ENCODE measurements around the gene CEP350. TPM values are rescaled to one million over a fixed set of nuclear protein-coding genes. Genes with fewer than 3 reads are reported as not detected.

The CEP350 gene
- total RNA-seq, 1 experiment from 2014 or later: 27.6 TPM

DNA sequence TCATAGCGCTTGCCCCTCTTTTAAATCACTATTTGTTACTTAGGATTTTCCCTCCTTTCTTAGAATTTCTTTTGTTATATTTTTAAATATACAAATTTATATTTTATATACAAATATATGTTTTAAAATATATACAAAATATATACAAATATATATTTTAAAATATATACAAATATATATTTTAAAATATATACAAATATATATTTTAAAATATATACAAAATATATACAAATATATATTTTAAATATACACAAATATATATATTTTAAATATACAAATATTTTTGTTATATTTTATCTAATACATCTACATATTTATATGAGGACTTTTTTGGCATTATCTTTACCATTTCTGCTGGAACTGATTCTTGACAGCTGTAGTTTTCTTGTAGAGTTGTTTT lies 149.2 kb downstream of the CEP350 start (continued):
- TF ChIP-seq POLR2A (IDR thresholded peaks at IDR 0.05; ENCODE audit: borderline replicate concordance, extremely low read depth, insufficient read depth, insufficient read length) (no peak), CEBPB (IDR thresholded peaks at IDR 0.05; ENCODE audit: low read depth) (no peak), ZFX (IDR thresholded peaks at IDR 0.05) (no peak), CBX3 (IDR thresholded peaks at IDR 0.05; ENCODE audit: low read depth) (no peak), YY1 (IDR thresholded peaks at IDR 0.05; ENCODE audit: extremely low read depth, insufficient replicate concordance, low read depth, low read length) (no peak)

DNA sequence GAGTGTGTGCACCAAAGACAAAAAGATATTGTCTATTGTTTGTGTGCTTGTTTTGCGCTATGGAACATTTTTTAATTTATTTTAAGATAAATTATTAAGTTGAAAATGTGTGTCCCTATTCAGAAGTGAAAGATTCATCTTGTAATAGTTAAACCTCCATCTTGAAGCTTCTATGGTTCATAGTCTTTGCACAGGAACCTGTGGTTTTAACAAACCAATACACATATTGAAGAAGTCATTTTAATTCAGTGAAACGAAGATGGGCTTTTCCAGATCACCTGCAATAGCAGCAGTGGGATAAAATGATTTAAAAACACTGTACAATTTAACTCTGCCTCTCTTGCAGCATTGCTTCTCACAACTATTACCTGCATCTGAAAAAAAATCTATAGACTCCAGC lies 157.5 kb downstream of the CEP350 start:
- H3K4me1 ChIP-seq (ENCODE audit: control insufficient read depth in 1 of 2, insufficient read depth in 2 of 2, low read length in 2 of 2): peaks cover 0 to 5% of the 10 kb centered on the region in 2 experiments; a peak in 2 of 4 replicates
- no peak overlapping the region for H3K27ac ChIP-seq (ENCODE audit: low read depth, low read length)
- no peaks in the 10 kb centered on the region for H3K79me2 ChIP-seq (ENCODE audit: insufficient read depth, low read length)
- DNase-seq (ENCODE audit: low read depth, low spot score): no peak
- H3K4me2 ChIP-seq (ENCODE audit: low read length): no peak overlapping the region
- H3K27me3 ChIP-seq (ENCODE audit: insufficient read depth, low read length): no peaks in the 10 kb centered on the region
- no peaks in the 10 kb centered on the region for H4K20me1 ChIP-seq (ENCODE audit: insufficient read depth)
- RAD21 ChIA-PET (ENCODE audit: low non-redundant PET in 1 of 2, low total read pairs in 2 of 2, uncharacterized antibody in 2 of 2, unreplicated experiment in 2 of 2): no interaction called here
- CTCF ChIA-PET: no interaction called here
- H3K9ac ChIP-seq (ENCODE audit: low read length): no peak overlapping the region
- BruUV-seq (replicated peaks): no TSS peak
- no peak for TF ChIP-seq SP1 (IDR thresholded peaks at IDR 0.05; ENCODE audit: low read depth)
- TF ChIP-seq ZFX (IDR thresholded peaks at IDR 0.05): no peak
- TF ChIP-seq RAD21 (IDR thresholded peaks at IDR 0.05; ENCODE audit: low read depth): no peak
- TF ChIP-seq ELF1 (IDR thresholded peaks at IDR 0.05; ENCODE audit: borderline replicate concordance, low read depth): no peak
- TF ChIP-seq JUND (IDR thresholded peaks at IDR 0.05): no peak
- no peak for TF ChIP-seq SRF (IDR thresholded peaks at IDR 0.05; ENCODE audit: low read depth)
- TF ChIP-seq, protein P1, sequence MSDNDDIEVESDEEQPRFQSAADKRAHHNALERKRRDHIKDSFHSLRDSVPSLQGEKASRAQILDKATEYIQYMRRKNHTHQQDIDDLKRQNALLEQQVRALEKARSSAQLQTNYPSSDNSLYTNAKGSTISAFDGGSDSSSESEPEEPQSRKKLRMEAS (IDR thresholded peaks at IDR 0.05): no peak
- TF ChIP-seq, protein P2, sequence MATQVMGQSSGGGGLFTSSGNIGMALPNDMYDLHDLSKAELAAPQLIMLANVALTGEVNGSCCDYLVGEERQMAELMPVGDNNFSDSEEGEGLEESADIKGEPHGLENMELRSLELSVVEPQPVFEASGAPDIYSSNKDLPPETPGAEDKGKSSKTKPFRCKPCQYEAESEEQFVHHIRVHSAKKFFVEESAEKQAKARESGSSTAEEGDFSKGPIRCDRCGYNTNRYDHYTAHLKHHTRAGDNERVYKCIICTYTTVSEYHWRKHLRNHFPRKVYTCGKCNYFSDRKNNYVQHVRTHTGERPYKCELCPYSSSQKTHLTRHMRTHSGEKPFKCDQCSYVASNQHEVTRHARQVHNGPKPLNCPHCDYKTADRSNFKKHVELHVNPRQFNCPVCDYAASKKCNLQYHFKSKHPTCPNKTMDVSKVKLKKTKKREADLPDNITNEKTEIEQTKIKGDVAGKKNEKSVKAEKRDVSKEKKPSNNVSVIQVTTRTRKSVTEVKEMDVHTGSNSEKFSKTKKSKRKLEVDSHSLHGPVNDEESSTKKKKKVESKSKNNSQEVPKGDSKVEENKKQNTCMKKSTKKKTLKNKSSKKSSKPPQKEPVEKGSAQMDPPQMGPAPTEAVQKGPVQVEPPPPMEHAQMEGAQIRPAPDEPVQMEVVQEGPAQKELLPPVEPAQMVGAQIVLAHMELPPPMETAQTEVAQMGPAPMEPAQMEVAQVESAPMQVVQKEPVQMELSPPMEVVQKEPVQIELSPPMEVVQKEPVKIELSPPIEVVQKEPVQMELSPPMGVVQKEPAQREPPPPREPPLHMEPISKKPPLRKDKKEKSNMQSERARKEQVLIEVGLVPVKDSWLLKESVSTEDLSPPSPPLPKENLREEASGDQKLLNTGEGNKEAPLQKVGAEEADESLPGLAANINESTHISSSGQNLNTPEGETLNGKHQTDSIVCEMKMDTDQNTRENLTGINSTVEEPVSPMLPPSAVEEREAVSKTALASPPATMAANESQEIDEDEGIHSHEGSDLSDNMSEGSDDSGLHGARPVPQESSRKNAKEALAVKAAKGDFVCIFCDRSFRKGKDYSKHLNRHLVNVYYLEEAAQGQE (IDR thresholded peaks at IDR 0.05; ENCODE audit: low read depth): no peak
- TF ChIP-seq TCF7L2 (IDR thresholded peaks at IDR 0.05; ENCODE audit: borderline replicate concordance, extremely low read depth, insufficient read depth, insufficient read length): no peak
- TF ChIP-seq ZNF274 (IDR thresholded peaks at IDR 0.05; ENCODE audit: low read depth, low read length): no peak
- TF ChIP-seq YY1 (IDR thresholded peaks at IDR 0.05; ENCODE audit: extremely low read depth, insufficient replicate concordance, low read depth, low read length): no peak
- no peak for TF ChIP-seq SIN3A (IDR thresholded peaks at IDR 0.05; ENCODE audit: low read depth)
- TF ChIP-seq POLR2A (IDR thresholded peaks at IDR 0.05; ENCODE audit: borderline replicate concordance, extremely low read depth, insufficient read depth, insufficient read length): no peak
- no peak for TF ChIP-seq POLR2AphosphoS5 (IDR thresholded peaks at IDR 0.05; ENCODE audit: low read depth, low read length)
- TF ChIP-seq EZH2phosphoT487 (IDR thresholded peaks at IDR 0.05; ENCODE audit: borderline replicate concordance): no peak
- TF ChIP-seq CEBPB (IDR thresholded peaks at IDR 0.05; ENCODE audit: low read depth): no peak
- no peak overlapping the region for H3K4me3 ChIP-seq (replicated peaks in 1 of 2; ENCODE audit: low read depth in 1 of 2, low read length in 2 of 2)
- POLR2A ChIA-PET: no interaction called here
- H3K9me3 ChIP-seq (ENCODE audit: control insufficient read depth in 1 of 2, insufficient read depth in 1 of 2, low read depth in 1 of 2, low read length in 2 of 2): no peaks in the 10 kb centered on the region
- peaks cover 6 to 14% of the 10 kb centered on the region in 2 experiments; a peak in 3 of 4 replicates for H3K36me3 ChIP-seq (ENCODE audit: control insufficient read depth in 1 of 2, insufficient read depth in 2 of 2, low read length in 2 of 2)
- no peak overlapping the region for H2AFZ ChIP-seq (ENCODE audit: low read depth, low read length, poor library complexity, severe bottlenecking)
- no peak for ATAC-seq
- intact Hi-C loops (cut with micrococcal nuclease): no loop called here
- no peaks in the 10 kb centered on the region; the same call in 1 of the 2 replicates for H3K9me2 ChIP-seq (ENCODE audit: insufficient read depth)

Data from HCT116 (cell line).